HG02884 (cell line): ENCODE measurements around the gene CTTNBP2.
"Not testable (repeated sequence)": the region's sequence is repeated elsewhere in the genome, so short reads cannot be mapped to it uniquely, and the experiment has no call there.

ENCODE experiments used
- ATAC-seq: cut with Tn5 transposase; IDR thresholded peaks from one replicate; pipeline ENCODE4 v1.9.1; 2021; ENCODE audit warnings: mild to moderate bottlenecking, moderate library complexity; ENCODE audit not compliant: unreplicated experiment

CTTNBP2 gene

DNA sequence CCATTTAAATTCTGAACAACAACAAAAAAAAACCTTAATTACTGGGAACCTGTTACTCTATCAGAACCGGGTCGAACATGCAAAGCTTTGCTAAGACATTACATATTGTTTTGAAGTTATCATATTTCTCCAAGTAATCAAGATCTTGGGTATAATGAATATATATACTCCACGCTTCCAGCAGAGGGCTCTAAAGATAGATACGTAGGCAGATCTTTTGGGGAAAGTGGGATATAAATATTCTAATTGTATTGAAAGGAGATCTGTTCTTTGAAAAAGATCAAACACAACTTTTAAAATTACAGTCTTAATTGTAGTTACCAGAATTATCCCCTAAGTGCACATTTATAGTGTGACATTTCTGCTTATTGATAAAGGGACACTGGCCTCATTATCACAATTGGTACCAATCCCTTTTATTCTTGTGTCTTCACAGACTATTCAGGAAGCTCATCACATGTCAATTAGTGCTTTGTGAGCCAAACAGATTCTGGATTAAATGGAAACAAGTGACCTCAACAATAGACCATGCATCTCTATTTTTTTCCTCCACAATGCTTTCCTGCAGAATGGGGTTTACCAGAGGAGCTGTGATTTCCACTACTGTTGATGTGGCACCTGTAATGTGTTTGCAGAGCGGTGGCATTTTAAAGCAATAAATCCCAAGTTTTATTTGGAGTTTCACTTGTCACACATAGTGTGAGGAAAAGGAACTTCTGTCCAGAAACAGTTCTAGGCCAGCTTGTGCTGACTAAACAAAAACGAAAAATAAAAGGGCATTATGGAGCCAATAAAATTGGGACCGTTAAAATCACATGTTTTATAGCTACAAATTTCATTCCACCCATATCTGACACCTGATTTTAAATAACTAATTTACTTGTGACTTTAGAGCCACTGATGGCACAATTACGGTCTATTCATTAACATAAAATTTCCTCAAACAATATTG is 122.4 kb downstream of the CTTNBP2 start:
- ATAC-seq = no peak

DNA sequence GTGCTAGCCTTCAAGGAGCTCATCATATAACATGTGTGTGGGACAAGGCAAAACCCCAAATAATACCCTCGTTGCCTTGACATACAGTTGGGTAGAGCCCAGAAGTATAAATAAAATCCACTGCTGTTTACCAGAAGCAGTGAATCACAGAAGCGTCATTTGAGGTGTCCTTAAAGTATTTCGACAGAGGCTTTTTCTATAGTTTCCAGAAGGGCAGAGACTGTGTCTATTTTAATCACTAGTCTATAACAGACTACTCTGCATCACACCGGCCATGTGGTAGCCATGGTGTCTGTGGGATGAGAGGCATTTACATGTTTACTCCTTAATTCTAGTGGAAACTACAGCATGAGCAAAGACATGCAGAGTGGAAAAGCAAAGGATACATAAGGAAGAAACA is 131.3 kb downstream of the CTTNBP2 start:
- ATAC-seq = no peak

DNA sequence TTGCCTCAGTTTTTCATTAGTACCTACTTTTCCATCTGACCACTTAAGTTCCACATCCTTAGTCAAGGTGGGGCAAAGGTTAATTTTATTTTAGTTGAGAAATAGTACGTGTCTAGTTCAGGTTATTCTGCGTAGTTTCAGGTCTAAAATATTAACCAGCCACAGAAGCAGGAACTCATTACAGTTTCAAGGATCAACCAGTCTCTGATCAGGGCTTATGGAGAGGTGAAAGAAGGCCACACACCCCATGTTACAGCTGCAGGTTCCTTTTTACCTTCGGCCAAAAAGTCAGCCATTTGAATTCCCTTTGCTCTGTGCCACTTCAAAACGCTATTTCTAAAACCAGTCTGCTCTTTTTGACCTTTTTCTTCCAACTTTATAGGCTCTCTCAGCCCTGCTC is 134.2 kb downstream of the CTTNBP2 start:
- no peak for ATAC-seq

DNA sequence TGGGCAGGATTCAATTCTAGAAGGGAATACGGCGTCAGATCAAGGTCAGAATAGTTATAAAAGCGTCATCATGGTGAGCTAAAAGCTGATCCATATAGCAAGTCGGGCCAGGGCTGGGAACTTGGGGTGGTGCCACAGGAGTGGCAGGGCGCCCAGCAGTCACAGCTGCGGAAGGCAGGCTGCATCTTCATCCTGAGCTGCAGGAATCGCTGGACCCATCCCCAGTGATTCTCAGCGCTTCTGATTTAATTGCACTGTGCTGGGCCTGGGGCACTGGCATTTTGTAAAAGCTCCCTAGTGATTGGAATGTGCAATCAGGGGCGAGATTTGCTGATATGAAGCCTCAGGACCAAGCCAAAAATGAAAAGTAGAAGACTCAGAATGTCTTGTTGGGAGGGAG is 135.3 kb downstream of the CTTNBP2 start:
- no peak for ATAC-seq

DNA sequence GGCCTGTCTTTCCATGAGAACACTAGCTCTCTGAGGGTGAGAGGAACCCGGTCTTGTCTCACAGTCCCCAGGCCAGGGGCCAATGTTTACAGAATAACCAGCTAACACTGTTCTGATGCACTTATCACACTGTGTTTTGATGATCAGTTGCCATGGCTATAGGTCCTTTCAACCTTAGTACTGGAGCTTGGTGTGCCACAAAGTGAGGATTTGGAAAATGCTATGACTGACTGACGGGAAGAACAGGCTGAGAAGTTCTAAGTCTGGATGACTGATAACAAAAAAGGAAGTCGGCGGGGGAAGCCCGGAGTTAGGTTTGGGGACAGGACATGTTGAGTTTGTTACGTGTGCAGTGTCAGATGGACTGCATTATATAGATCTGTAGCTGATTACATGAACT is 141.8 kb downstream of the CTTNBP2 start:
- ATAC-seq = peak; percentile 97

DNA sequence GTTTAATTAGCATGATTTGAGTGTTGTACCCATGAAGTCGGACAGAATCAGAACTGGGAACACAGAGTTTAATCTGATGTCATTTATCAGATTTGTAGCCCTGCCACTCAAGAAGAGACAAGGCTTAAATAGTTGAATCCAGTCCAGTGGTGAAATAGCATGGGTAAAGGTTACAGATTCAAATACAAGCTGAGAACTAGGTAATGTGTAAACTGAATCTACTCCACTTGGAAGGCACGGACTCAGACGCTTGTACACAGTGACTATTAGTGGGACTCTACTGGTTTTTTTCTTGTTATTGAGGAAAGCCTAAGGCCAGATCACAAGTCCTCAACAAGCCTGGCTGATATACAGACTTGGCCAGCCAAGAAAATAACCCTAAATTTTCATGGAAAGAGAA is 142.9 kb downstream of the CTTNBP2 start:
- ATAC-seq = no peak

DNA sequence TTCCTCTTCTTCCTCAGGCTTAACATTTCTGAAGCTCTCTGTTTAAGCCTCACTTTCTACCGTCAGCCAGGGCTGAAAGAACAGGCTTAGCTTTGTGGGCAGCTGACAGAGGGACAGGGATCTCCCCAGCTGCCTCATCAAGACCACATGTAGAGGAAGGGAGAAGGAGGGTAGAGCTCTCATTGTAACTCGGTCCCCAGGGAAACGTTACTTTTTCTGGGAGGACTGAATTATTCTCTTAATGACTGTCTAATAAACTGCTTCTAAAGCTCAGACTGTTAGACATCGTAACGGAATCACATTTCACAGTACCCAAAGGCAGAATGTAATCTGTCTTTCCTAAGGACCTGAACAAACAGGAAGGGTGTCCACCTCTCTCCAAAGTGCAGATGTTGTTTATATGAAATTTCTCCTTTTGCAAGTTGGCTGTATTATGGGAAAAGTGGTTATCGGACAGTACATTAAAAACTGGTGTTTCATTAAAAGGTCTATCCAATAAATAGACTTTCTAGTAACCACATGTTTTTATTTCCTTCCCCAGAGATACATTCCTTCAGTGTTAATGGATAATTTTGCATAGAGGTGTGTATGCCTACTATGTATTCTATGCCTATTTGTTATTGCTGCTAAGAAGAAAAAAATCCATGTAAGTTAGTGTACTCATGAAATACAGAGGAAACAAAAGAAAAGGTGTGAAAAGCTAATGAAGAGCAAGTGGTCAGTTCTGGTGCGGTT is 144.2 kb downstream of the CTTNBP2 start:
- ATAC-seq = no peak

DNA sequence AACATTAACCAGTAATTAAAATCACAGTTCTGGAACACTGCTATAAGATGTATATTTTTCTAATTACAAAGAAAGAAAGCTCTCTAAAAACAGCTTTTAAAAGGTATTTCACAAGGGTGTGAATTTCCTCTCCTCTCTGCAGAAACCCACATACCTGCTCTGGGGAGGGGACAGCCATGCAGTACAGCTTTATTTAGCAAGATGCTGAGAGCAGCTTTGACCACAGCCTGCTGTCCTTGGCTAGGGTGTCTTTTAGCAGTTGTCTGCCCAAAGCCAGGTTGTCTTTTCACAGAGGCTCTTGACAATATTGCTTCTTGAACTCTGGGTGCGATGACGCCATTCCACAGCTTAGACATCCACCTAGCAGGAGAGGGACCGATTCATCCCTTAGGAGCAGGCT is 148.3 kb downstream of the CTTNBP2 start:
- no peak for ATAC-seq

DNA sequence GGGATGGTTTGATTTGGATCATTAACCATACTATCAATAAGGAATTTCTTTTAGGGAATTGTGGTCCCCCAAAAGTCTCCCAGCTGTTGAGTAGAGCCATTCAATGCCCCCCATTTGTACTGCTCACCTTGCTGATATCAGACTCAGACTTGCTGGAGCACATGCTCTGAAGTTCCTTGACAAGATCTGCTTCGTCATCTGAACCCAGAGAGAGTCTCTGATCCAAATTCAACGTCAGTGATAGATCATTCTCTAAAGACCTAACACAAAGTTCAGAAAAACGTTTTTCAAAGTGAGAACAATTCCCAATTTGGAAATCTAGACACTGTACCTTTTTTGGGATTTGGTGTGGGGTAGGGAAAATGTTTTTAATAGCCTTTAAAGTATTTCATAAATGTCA is 153.9 kb downstream of the CTTNBP2 start:
- ATAC-seq = no peak

DNA sequence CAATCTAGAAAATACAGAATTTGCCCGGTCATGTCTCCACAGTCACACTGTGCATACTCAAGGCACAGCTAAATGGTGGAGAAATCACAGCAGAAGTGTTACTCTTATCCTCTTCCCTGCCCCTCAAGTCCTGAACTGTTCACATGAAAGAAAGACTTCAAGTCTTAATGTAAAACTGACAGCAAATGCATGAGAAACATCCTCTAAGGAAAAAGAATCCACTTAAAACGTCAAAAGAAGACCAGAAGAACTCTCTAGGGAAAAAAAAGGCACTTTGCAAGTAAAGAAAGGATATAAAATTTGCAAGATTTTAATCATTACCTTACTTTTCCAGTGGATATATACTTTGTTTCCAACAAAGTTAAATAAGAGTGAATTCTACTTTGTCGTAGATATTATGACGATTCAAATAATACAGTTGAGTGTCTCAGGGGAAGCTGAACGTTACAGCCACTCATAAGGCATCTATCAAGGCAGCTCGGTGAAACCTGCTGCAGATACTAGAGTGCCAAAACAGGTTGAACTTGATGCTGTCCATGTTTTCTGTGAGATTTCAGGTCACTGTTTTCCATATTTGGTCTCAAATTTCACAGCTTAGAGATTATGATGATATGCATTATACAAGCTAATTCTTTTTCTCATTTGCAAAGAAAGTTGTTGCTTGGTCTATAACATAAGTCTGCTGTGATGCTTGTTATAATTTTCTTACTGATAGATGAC is 155.0 kb downstream of the CTTNBP2 start:
- ATAC-seq = no peak

DNA sequence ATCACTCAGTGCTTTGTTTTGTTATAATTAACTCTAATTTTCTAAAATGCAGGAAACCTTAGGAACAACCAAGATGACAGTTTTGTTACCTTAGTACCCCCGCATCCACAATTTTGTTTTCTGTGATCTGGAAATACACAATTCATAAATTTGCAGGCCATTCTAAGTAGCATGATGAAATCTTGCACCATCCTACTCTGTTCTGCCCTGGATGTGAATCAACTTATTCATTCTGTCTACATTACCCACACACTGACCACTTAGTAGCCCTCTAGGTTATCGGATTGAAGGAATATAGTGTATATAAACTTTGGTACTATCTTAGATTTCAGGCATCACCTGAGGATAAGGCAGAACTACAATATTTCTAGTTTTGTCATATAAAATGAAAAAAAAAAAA is 155.9 kb downstream of the CTTNBP2 start:
- no peak for ATAC-seq

DNA sequence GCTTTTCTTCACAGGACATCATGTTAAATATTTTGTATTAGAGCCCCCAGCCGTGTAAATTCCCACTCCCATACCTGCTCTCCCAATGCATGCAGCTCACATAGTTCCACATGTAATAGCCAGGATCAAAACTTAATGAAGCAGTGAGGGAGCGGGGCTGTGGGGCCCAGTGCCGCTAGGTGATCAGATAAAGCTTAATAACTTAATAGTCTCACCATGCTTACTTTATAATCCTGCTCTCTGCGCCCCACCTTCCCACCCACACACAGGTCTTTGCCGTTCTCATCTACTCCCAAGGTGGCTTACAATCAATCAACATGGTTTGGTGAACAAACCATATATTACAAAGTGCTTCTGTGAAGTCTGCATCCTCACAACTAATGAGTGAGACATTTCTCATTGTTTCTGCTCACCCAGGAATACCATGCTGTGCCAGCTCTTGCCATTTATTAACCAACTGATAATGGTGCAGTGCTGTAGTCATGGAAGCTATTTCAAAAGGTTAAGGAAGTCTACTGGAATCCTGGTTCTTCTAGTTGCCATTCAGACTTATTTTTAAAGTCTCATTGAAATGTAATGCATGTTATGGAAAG is 156.4 kb downstream of the CTTNBP2 start:
- ATAC-seq = no peak

DNA sequence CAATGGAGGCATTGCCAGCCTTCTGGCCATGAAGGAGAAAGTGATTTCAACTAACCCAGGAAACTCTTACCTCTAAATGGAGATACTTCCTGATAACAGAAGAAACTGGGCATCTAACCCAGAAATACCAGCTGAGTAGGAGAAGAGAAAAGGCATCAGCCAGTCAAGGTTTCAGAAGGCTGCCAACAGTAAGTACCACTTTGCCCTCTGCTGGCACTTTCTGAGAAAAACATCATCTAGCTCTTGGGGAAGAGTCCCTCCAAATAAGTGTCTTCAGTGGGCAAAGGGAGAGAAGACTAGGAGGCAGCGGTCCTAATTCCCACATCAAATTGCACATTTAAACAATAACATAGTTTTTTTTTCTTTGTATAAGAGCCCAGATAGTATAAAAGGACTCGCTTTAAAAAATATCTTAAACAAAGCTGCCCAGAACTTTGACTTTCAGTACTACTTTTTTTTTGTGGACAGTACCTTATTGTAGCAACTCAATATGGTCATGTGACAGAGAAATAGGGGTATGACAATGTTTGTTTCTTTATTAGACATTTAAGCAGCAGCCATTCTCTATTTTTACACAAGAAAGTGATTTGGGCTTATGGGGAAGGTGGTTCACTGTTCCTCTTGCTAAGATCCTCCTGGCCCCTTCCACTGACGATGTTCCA is 157.3 kb downstream of the CTTNBP2 start:
- peak; percentile 83 for ATAC-seq

DNA sequence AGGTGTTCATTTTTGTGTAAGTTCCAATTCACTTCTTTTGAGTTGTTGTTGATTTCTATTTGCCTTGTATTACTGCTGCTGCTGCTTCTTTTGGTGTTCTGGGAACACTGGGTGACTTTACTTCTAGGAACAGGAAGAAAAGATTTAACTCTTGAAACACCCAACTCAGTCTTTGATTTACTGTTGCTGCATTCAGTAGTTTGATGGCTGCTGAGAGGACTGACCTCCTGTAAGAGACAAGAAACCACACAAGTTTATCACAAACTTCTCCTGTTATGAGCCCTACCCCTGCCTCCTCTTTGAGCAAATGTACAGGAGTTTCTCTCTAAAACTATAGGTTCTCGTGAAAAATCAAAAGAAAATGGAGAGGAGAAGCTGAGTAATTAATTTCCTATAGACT is 161.7 kb downstream of the CTTNBP2 start:
- no peak for ATAC-seq

DNA sequence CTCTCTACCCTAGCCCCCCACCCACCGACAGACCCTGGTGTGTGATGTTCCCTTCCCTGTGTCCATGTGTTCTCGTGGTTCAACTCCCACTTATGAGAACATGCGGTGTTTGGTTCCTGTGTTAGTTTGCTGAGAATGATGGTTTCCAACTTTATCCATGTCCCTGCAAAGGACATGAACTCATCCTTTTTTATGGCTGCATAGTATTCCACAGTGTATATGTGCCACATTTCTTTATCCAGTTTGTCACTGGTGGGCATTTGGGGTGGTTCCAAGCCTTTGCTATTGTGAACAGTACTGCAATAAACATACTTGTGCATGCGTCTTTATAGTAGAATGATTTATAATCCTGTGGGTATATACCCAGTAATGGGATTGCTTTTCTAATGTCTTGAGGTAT is 165.1 kb downstream of the CTTNBP2 start:
- not testable (repeated sequence) for ATAC-seq

DNA sequence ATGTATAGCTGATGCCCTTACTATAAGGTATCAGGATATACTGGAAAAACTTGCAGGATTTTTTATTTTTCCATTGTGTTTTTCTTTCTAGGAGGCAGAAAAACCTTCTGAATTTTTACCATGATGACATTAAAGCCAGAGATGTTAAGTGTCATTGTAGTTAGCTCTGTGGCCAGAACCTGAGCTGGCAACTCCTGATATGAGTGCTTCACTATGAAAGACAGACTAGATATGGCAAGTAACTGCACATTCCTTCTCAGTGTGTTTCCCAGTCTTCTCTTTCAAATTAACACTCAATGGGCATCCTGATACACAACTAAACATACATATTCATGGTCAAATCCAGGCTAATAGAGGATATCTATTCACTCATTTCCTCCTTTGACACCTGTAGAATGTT is 166.2 kb downstream of the CTTNBP2 start:
- ATAC-seq = no peak

DNA sequence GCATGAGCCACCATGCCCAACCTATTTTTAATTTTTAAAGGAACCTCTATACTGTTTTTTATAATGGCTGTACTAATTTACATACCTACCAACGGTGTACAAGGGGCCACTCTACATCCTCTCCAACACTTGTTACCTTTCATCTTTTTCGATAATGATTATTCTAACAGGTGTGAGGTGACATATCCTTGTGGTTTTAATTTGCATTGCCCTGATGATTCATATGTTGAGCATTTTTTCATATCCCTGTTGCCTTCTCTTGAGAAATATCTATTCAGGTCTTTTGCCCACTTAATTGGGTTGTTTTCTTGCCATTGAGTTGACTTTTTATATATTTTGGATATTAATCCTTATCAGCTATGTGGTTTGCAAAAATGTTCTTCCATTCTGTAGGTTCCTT is 167.0 kb downstream of the CTTNBP2 start:
- ATAC-seq = no peak

DNA sequence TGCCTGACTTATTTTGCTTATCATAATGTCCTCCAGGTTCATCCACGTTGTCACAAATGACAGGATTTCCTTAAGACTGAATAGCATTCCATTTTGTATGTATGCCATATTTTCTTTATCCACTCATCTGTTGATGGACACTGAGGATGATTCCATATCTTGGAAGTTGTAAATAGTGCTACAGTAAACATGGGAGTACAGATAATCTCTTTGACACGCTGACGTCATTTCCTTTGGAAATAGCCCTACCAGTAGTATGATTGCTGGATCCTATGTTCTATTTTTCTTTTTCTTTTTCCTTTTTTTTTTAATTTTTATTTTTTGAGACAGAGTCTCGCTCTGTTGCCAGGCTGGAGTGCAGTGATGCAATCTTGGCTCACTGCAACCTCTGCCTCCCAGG is 167.6 kb downstream of the CTTNBP2 start:
- no peak for ATAC-seq

DNA sequence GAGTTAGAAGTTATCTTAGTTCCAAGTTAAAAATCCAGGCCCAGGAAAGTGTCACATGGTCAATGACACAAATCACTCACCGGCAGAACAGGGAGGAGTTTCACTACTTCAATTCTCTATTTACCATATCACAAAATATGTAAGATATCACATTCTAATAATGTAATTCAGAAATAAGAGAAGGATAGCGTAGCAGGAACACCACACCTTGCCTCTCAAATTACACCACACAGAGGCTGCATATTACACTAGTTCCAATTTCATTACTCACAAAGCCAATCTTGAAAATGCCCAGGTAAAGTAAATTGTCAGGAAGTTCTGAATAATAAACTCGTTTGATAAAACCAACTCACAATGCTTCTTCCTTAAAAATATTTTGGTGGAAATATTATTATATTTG is 169.2 kb downstream of the CTTNBP2 start:
- ATAC-seq = no peak

DNA sequence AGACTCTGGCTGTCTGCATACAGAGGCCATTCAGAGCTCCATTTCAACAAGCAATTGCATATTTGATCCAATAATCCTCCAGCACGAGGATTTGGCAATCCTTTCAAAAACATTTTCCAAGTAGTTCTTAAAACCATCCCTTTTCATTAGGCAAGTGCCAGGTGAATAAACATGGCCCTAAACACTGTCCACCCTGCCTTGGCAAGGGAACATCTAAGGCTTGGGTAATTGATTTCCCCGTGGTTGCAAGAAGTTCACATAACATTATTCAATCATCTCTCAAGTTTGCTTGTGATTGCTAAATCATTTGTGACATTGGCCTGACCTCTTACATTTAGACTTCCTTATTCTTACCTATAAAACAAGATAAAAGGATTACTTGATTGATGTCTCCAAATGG is 175.2 kb downstream of the CTTNBP2 start:
- ATAC-seq = no peak

DNA sequence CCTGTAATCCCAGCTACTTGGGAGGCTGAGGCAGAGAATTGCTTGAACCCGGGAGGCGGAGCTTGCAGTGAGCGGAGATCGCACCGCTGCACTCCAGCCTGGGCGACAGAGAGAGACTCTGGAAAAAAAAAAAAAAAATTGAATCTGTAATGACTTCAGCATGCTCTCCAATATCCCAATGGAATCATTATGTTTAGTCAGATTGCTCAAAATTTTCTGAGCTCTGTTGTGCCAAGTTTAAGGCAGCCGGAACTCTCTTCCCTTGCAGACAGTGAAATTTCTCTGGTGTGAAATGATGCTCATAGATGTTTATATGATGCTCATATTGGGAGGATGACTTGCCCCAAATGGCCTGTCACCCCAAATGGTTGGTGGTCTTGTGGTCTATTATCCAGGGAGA is 180.9 kb downstream of the CTTNBP2 start:
- no peak for ATAC-seq
